Natural killer cell (primary cell): ENCODE measurements around the gene OLFML2A. TPM values are rescaled to one million over a fixed set of nuclear protein-coding genes. Genes with fewer than 3 reads are reported as not detected.

ENCODE experiments used
- ATAC-seq, 3 donors: fragments of 150-1000 bp in 2 of 3; fragments of 200-7000 bp in 1 of 3; cut with Tn5 transposase; 1 replicate in 1 of 3; 2 replicates in 2 of 3; pipeline ENCODE4 v1.10.0; 2021; ENCODE audit warnings: mild to moderate bottlenecking in 2 of 3, moderate library complexity in 2 of 3
- DNase-seq, 2 donors: peaks; one replicate each; pipeline versions ENCODE4 v3.0.0 to v3.0.0-alpha.2; 2013 to 2021; ENCODE audit warnings: mixed read lengths in 1 of 2
- H3K27ac ChIP-seq: one replicate; pipeline ENCODE4 v1.5.1; 2013; ENCODE audit warnings: mild to moderate bottlenecking, low read length
- H3K27me3 ChIP-seq: one replicate; pipeline ENCODE4 v1.6.1; 2013; ENCODE audit warnings: low read length; ENCODE audit not compliant: control insufficient read depth, insufficient read depth
- H3K36me3 ChIP-seq: one replicate; pipeline ENCODE4 v1.6.1; 2013; ENCODE audit warnings: low read length; ENCODE audit not compliant: control insufficient read depth, insufficient read depth
- H3K4me1 ChIP-seq: one replicate; pipeline ENCODE4 v1.6.1; 2013; ENCODE audit warnings: low read length; ENCODE audit not compliant: control insufficient read depth, insufficient read depth
- H3K4me3 ChIP-seq: one replicate; pipeline ENCODE4 v1.5.1; 2013; ENCODE audit warnings: low read length
- H3K9me3 ChIP-seq: one replicate; pipeline ENCODE4 v1.6.1; 2013; ENCODE audit warnings: low read length; ENCODE audit not compliant: control insufficient read depth, insufficient read depth
- H3K27ac Mint-ChIP-seq, 2 donors: one replicate each; pipeline ENCODE4 v1.8.0; 2022; ENCODE audit warnings: mild to moderate bottlenecking in 2 of 2, mixed read lengths in 2 of 2, moderate library complexity in 1 of 2
- H3K27me3 Mint-ChIP-seq, 2 donors: one replicate each; pipeline ENCODE4 v1.8.0; 2022; ENCODE audit warnings: low read depth in 2 of 2, mixed read lengths in 2 of 2
- H3K36me3 Mint-ChIP-seq: one replicate; pipeline ENCODE4 v1.8.0; 2022; ENCODE audit warnings: mixed read lengths
- H3K4me1 Mint-ChIP-seq, 2 donors: one replicate each; pipeline ENCODE4 v1.8.0; 2022; ENCODE audit warnings: mixed read lengths in 2 of 2
- H3K4me3 Mint-ChIP-seq: one replicate; pipeline ENCODE4 v1.8.0; 2022; ENCODE audit warnings: mild to moderate bottlenecking, moderate library complexity, mixed read lengths
- H3K9me3 Mint-ChIP-seq, 2 donors: one replicate each; pipeline ENCODE4 v1.8.0; 2022; ENCODE audit warnings: mixed read lengths in 2 of 2
- CTCF ChIP-seq: fragments of 200-600 bp; IDR thresholded peaks from one replicate; pipeline ENCODE4 v1.8.0; 2022; ENCODE audit warnings: antibody characterized with exemption
- WGBS: methylation state at CpG from one replicate; pipeline ENCODE4 v1.1.7; 2013; ENCODE audit warnings: missing lambda C conversion rate; ENCODE audit not compliant: insufficient coverage; 5-methylcytosine and 5-hydroxymethylcytosine counted together
- intact Hi-C: fragments of 100-400 bp; cut with micrococcal nuclease; formaldehyde crosslinking; loops from one replicate; pipeline ENCODE4 v1.14.2; 2022
- total RNA-seq, 4 donors: library from RNA; stranded (reverse); fragments of 120-200 nt in 1 of 4; gene quantifications; one replicate each; pipeline versions ENCODE4 v1.2.3 to v1.2.4, GENCODE V29; 2013 to 2022

OLFML2A gene
- total RNA-seq, 3 donors from 2014 or later (not counting 1 experiment from before 2014, with no cell fraction given), result not detected

GRCh38 chr9:124790801-124791505 lies 14.0 kb downstream of the OLFML2A start:
- Mint-ChIP-seq H3K4me1 (no peaks in the 10 kb centered on the region), H3K27me3 (no peaks in the 10 kb centered on the region), H3K9me3 (no peaks in the 10 kb centered on the region), H3K4me3 (no peak overlapping the region), H3K36me3 (no peaks in the 10 kb centered on the region), H3K27ac (no peak overlapping the region)
- intact Hi-C loops, result no loop called here
- WGBS, result 67% methylated on average over 2 of the region's 5 CpGs
- ATAC-seq (no peak), DNase-seq (no peak)
- H3K36me3 ChIP-seq, result no peaks in the 10 kb centered on the region
- no peak overlapping the region for H3K4me3 ChIP-seq
- H3K27me3 ChIP-seq, result no peaks in the 10 kb centered on the region
- TF ChIP-seq CTCF, result no peak
- H3K27ac ChIP-seq, result no peak overlapping the region
- no peaks in the 10 kb centered on the region for H3K9me3 ChIP-seq
- H3K4me1 ChIP-seq, result peaks cover 5% of the 10 kb centered on the region

- Histone ChIP-seq H3K27ac (no peak overlapping the region), H3K36me3 (no peaks in the 10 kb centered on the region), H3K9me3 (no peaks in the 10 kb centered on the region), H3K4me1 (peaks cover 5% of the 10 kb centered on the region), H3K4me3 (no peak overlapping the region), H3K27me3 (no peaks in the 10 kb centered on the region)
- Mint-ChIP-seq H3K4me1 (no peaks in the 10 kb centered on the region), H3K36me3 (no peaks in the 10 kb centered on the region), H3K4me3 (no peak overlapping the region), H3K27ac (no peak overlapping the region), H3K9me3 (no peaks in the 10 kb centered on the region), H3K27me3 (no peaks in the 10 kb centered on the region)
- ATAC-seq (no peak), DNase-seq (no peak)
- no peak for TF ChIP-seq CTCF
- intact Hi-C loops, result no loop called here
- 82% methylated on average over 8 of the region's 8 CpGs for WGBS
These were observed 15.5 kb downstream of the OLFML2A start for GRCh38 chr9:124792257-124793014.

- intact Hi-C loops, result no loop called here
- H3K9me3 Mint-ChIP-seq, result no peaks in the 10 kb centered on the region
- DNase-seq (no peak), ATAC-seq (no peak)
- H3K27ac Mint-ChIP-seq, result no peak overlapping the region
- Histone ChIP-seq H3K9me3 (no peaks in the 10 kb centered on the region), H3K27me3 (no peaks in the 10 kb centered on the region), H3K36me3 (no peaks in the 10 kb centered on the region), H3K4me1 (peaks cover 5% of the 10 kb centered on the region), H3K27ac (no peak overlapping the region), H3K4me3 (no peak overlapping the region)
- WGBS, result 87% methylated on average over 9 of the region's 9 CpGs
- TF ChIP-seq CTCF, result no peak
- no peaks in the 10 kb centered on the region for H3K36me3 Mint-ChIP-seq
- H3K4me3 Mint-ChIP-seq, result no peak overlapping the region
- no peaks in the 10 kb centered on the region for H3K27me3 Mint-ChIP-seq
- H3K4me1 Mint-ChIP-seq, result no peaks in the 10 kb centered on the region
These were observed 16.1 kb downstream of the OLFML2A start for GRCh38 chr9:124793015-124793541.
